HuH-7 (cell line): ENCODE results near the gene DENND5B.
"Not testable (repeated sequence)": the region's sequence is repeated elsewhere in the genome, so short reads cannot be mapped to it uniquely, and the experiment has no call there.

Source experiments
- DNase-seq: peaks from one replicate; pipeline ENCODE4 v3.0.0; 2011; ENCODE audit warnings: low spot score

Gene DENND5B

DNA sequence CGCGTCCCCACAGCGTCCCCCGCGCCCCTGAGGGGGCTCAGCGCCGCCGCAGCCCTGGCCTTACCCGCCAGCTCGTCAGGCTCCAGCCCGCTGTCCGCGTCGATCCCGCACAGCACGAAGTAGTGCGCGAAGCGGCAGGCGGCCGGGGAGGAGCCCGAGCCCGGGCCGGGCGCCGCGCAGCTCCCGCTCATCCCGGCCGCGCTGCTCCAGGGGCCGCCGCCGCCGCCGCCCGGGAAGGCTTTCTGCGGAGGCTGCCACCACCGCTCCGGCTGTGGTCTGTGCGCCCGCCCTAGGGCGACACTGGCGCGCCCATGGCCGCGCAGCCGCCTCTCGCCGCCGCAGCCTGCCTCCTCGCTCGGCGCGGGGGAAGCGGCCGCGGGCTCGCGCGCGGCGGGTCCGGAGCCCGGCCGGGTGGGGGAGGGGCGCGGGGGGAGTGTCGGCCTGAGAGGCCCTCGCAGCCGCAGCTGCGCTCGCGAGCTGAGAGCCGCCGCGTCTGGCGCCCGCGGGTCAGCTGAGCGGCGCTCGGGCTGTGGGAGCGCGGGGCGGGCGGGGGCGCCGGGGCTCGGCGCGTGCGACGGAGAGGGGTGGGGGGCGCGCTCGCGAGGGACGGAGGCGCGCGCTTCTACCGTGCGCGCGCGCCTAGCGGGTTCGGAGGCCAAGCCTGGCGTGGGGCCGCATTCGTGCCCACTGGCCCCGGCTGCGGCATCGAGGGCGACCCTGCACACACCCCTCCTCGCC is at the start of gene DENND5B:
Gene DENND5B, minus strand, starts transcription at position 495 of the 738 bp plus-strand sequence. Its CDS starts 304 bp downstream, at position 191.
- peak; percentile 83 for DNase-seq

DNA sequence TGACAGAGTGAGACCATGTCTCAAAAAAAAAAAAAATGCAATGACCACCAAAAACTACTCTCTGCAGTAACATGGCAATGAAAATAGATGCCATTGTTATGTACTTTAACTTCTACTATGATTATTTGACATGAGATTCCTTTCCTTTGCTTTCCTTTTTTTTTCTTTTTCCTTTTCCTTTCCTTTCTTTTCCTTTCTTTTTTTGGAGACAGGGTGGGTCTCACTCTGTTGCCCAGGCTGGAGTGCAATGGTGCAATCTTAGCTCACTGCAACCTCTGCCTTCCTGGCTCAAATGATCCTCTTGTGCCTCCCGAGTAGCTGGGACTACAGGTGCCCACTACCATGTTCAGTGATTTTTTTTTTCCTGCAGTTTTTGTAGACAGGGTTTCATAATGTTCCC is 43.7 kb upstream of the DENND5B start:
- DNase-seq = no peak

DNA sequence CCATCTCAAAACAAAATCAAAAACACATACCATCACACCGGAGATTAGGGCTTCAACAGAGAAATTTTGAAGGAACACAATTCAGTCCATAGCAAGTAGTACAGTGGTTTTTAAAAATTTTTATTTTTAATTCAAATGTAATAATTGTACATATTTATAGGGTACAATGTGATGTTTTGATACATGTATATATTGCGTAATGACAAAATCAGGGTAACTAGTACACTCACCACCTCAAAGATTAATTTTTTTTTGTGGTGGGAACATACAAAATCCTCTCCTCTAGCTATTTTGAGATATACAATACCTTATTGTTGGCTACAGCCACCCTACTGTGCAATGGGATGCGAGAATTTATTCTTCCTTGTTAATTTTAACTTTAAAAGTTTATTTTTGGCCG is 42.5 kb upstream of the DENND5B start:
- no peak for DNase-seq

DNA sequence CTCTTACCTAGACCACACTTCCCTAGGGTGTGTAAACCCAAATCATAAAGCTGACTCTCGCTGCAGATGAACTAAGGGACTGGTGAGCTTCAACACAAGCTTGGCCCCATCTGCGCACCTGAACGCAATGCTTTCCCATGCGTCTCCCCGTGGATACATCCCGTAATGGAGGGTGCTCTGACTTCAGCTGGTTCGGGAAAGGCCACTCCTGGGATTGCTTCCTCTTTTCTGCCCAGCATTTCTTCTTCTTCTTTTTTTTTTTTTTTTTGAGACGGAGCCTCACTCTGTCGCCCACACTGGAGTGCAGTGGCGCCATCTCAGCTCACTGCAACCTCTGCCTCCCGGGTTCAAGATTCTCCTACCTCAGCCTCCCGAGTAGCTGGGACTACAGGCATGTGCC is 40.9 kb upstream of the DENND5B start:
- no peak for DNase-seq

DNA sequence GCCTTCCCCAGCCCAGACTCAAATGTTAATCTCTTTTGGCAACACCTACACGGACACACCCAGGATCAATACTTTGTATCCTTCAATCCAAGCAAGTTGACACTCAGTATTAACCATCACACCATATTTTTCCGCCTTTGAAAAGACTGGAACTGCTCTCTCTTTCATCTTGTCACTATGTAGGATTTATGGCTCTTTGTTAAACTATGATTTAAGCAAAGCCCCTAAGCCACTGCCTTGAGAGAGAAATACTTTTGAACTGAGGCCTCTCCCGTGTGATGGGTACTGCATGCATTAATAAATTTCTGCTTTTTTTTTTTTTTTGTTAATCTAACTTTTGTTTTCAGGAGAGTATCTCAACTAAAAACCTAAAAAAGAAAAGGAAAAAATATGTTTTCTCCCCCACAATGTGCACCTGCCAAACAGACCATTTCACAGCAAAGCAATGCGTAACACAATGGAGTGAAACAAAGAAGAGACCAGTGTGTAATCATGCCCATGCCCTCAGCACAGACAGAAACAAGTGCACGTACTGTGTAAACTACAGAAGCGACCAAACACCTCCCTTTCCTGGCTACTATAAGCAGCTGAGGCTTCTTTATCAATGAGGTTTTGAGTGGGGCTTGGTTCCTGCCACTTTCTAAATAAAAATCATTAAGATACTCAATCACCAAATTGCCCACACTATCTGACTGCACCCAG is 40.2 kb upstream of the DENND5B start:
- no peak for DNase-seq

DNA sequence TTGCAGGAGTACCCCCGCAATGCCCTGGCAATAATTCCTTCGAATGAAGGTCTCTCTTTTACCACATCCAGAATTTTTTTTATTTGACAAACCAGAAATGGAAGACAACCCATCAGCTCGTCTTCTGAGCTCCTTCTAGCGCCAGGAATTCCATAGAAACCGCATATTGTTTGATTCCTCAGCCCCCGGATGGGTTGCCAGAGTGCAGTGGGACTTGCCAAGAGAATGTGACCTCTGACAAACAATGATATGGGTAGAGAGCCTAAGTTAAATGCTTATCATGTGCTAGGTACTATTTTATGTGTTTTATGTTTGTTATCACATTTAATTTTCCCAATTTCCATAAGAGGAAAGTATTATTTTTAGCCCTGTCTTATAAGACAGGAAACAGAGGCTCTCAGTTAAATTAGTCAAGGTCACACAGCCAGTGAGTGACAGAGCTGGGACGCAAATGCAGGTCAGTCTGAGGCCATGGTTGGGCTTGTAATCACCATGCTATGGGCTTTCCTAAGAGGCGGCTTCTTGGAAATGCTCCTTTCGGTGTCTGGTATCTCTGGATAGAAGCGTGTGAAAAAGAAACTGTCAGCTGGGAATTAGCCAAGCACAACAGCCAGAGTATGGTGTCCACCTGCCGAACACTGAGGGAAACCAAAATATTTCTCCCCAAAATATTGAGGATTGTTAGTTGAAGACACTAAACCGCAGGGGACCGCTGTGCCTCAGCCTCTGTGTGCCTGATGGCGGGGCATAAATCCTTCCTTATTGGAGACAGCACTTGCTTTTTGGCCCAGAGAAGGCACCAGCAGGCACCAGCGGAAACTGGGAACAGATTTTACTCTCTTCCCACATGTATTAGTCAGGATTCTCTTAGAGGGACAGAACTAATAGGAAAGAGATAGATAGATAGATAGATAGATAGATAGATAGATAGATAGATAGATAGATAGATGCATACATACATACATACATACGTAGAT is 39.1 kb upstream of the DENND5B start:
- DNase-seq = no peak

DNA sequence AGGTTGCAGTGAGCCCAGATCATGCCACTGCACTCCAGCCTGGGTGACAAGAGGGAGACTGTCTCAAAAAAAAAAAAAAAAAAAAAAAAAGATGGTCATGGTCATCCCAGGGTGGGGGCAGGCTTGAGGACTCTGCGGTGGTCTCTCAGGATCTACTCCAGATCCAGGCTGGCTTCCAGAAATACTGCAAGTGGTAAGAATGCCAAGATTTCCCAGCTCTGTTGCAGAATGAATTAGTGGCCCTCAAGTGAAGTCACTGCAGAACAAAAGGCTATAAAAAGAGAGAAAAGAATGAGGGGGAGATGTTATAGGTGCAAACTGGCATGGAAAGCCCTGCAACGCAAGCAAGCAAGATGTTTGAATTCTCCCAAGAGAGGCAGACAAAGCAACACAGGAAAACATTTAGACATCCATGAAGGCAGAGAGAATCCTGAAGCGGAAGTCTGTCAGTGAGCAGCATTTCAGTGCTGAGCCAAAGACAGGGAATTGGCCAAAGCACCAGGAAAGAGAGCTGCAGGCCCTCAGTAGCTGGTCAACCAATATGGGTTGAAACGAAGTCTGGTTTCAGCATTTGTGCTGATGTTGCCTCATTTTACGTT is 36.6 kb upstream of the DENND5B start:
- DNase-seq = no peak

DNA sequence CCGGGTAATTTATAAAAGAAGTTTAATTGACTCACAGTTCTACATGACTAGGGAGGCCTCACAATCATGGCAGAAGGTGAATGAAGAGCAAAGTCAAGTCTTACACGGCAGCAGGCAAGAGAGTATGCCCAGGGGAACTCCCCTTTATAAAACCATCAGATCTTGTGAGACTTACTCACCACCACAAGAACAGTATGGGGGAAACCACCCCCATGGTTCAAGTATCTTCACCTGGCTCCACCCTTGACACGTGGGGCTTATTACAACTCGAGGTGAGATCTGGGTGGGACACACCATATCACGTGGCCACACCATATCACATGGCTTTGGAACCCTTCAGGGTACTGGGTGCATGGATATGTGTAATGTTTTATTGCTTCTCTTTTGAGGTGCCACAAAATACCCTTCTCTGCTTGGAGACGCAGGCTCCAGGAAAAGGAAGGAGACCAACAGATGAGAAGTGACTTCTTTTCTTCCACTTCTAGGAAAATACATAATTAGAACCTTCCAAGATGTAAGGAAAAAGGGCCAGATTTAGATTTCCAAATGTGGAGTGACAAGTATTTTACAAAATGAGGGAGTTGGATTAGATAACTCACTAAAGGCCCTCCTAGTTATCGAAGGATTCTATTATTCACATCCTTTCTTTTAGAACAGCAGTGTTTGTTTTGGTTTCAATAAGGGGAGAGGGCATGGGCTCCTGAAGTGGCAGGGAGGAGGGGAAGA is 35.5 kb upstream of the DENND5B start:
- DNase-seq = no peak

DNA sequence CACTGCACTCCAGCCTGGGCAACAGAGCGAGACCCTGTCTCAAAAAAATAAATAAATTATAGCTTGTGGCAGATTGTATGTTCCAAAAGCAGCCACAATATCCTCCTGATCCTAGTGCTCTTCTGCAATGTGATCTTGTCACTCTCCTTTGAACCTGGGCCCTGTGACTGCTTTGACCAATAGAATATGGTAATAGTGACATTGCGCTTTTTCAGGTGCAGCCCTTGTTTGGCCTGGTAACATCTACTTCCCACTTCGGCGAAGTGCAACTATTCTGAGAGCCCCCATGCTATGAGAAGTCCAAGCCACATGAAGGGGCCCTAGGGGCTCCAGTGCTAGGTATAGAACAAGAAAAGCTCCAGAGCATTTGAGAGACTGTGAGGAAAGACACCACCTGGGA is 31.1 kb upstream of the DENND5B start:
- no peak for DNase-seq

DNA sequence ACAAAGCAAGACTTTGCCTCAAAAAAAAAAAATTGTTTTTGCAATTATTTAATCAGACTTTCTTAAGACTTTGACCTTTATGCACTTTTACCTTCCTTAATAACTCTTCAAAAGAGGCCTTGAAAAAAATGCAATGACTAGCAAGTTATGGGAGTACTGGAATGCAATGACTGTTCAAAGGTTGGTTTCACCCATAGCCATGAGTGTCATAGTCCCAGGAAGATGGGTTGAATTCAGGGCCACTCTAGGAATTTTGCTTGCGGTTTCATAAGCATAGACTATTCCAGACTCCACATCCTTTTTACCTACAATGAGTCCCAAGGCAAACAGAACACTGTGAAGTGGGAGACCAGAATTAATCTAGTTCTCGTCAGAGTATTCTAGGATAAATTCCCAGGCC is 29.4 kb upstream of the DENND5B start:
- peak; percentile 83 for DNase-seq

DNA sequence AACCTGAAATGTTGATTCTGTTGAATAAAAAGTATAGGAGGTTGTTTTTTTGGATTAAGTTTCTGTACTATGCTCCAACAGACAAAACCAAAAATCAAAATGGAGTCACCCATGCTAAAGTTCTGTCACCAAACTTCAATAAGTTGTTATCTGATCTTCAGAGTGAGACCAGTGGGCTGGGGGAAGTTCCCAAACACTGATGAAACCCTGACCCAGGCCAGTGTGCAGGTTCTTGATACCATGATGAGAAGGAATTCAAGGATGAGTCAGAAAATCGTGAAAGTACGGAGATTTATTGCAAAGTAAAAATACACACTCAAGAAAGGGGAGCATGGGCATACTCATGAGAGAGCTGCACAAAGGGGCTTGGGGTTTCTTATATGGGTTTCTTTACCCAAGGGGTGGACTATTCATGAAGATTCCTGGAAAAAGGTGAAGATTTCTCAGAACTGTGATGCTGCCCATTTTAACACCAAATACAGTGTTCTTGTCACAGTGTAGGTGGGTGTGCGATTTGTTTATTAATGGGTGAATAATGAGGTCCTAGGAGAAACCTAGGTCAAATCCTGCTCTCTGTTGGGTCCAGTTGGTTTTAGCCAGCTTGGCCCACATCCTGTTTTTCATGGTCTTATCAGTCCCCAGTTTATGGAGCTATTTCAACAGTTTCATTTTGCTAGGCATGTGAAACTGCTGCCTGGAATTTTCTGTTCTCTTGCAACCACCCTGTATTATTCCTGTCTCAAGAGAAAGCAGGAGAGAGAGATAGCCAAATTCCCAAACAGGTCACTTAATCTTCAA is 27.5 kb upstream of the DENND5B start:
- no peak for DNase-seq

DNA sequence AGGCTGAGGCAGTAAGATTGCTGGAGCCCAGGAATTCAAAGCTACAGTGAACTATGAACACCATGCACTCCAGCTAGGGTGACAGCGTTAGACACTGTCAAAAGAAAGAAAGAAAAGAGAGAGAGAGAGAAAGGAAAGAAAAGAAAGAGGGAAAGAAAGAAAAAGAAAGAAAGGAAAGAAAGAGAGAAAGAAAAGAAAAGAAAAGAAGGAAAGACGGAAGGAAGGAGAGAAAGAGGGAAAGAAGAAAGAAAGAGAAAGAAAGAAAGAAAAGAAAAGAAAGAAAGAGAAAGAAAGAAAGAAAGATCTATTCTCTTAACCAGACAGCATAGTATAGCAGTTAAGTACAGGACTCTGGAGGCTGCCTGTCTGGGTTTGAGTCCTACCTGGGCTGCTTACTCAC is 21.9 kb upstream of the DENND5B start:
- no peak for DNase-seq

DNA sequence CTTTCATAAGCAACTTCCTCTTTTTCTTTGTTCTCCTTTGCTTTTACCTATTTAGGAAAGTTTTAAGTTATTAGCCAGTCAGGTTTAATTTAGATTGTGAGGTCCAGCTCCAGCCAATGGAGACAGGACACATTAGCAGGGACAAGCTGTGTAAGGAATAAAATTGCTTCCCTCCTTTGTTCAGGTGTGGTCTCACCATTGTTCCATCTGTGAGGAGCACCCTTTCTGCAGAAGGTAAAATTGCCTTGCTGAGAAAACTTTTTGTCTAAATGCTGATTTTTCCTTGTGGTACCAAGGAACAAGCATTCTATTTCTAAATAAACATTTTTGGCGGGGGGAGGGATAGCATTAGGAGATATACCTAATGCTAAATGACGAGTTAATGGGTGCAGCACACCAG is 17.4 kb upstream of the DENND5B start:
- DNase-seq = not testable (repeated sequence)

DNA sequence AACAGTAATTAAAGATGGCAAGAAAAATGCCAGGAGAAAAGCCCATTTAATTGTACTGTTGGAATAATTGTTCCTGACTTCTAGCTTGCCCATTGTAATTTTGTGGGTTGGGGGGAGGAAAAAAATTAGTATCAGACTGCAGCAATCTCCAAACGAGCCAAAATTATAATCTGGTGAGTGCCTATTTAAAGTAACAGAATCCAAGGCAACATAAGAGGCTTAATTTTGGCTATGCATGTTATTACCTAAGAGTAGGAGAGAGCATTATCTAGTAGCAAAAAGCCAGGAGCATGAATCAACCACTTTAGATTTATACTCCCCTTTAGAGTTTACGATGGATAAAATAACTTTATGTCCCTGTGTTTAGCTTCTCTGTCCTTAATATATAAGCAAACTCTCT is 14.6 kb upstream of the DENND5B start:
- DNase-seq = no peak

DNA sequence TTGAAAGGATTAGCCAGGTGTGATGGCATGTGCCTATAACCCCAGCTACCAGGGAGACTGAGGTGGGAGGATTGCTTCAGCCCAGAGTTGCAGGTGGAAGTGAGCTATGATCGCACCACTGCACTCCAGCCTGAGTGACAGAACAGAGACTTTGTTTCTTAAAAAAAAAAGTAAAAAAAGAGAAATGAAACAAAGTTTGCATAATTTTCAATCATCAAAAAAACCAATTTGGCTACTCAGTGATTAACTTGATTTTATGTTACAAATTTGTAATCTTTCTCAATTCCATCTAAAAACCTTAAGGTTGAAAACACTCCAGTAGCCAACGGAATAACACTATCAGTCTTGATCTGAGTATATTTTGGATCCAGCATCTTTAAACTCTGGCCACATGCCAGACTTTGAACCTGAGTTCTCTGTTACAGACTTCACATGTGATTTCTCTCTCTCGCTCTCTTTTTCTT is 12.6 kb upstream of the DENND5B start:
- DNase-seq = no peak

DNA sequence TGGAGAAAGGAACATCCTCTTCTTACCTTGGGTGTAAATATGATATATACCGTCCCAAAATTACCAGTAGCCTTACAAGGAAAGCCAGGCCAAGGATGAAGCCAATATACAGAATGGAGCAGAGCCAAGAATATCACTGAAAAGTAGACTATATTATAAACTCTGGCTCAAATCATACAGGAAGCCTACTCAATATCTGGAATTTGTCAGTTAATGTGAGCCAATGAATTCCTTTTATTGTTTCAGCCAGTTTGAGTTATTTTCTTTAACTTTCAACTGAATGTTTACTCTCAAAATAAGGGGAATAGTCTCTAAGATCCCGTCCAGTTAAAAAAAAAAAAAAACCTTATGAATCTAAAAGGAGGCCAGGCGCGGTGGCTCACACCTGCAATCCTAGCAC is 9.8 kb upstream of the DENND5B start:
- DNase-seq = no peak

DNA sequence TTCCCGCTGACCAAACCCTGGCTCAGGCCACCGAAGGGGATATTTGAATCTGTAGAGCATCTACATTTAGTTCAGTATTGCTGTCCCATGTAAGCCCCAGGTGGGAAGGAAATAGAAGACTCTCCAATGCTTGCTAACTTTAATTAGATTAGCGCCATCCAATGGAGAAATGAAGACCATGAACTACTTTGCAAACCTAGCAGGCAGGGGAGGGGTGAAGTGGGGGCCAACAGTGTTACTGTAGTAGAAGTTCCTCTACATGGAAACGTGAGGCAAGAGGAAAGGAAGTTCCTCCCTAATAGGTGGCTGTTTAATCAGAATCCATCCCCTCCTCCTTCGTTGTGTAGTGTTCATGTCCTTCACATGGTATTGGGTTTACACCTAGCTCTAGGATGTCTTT is 9.3 kb upstream of the DENND5B start:
- DNase-seq = peak; percentile 21

DNA sequence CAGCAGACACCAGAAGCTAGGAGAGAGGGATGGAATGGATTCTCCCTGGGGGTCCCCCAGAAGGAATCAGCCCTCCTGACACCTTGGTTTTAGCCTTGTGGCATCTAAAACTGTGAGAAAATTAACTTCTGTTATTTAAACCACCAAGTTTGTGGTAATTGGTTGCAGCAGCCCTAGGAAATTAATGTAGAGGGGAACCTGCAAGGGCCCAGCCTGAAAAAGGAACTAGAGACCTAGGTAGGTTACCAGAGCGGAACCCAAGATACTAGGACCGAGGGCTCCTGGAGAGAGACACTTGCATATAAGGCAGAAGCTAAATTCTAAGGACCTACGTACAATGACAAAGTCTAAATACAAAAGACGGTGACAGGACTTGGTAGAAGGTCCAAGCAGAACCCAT is 8.1 kb upstream of the DENND5B start:
- no peak for DNase-seq

DNA sequence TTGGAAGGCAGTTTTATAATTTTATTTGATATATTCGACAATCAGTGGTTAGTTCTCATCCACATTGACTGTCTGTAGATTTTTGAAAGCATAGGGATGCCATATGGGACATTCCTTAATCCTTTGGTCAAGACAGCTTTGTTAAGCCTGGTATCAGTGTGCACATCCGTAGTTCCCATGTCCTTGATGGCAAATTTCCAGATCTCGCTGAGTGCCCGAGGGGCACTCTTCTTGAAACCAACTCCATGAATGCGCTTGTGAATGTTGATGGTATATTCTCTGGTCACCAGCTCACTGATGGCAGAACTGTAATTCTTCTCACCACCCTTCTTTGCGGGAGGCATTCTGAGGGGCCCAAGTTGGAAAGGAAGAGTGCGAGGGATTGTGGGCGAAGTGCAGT is 6.1 kb upstream of the DENND5B start:
- DNase-seq = no peak

DNA sequence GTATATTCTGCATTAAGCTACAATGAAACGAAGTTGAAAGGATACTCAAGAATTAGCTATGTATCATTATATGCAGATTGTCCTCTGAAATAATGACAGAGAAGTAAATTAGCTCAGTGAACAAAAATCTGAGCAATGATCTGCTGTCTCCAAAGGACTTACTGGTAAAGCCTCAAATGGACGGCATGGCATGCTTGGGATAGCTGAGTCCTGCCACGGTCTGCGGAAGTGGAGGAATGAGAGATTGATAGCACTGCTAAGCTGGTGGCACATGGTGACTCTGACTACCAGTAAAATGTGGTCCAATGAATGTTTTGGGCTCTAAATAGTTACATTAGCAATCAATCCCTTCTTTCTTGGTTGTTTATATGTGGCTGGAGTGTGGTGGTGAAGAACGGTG is 3.7 kb upstream of the DENND5B start:
- no peak for DNase-seq
